HepG2 (cell line): ENCODE measurements around the gene ZNF230. TPM values are rescaled to one million over a fixed set of nuclear protein-coding genes. Genes with fewer than 3 reads are reported as not detected.

Experiments
- ATAC-seq: fragments of 200-7000 bp; cut with Tn5 transposase; 3 replicates; pipeline ENCODE4 v1.9.1; 2020; ENCODE audit warnings: mild to moderate bottlenecking, moderate library complexity
- BruUV-seq: library from RNA; stranded (reverse); fragments of 400-500 nt; replicated peaks from 2 replicates; lab custom pipeline; 2021; lab: Mats Ljungman, UMichigan
- CTCF ChIA-PET: fragments of 300-600 bp; formaldehyde crosslinking; extraction: SDS; loops from one replicate; lab custom pipeline; 2021; ENCODE audit warnings: low total read pairs, inconsistent platforms, low intra/inter-chr PET ratio; lab: Yijun Ruan, JAX
- POLR2A ChIA-PET: fragments of 350-600 bp; sonication (Branson Sonifier 250); formaldehyde crosslinking; loops from one replicate; lab custom pipeline; 2020; ENCODE audit warnings: antibody characterized with exemption, inconsistent platforms; lab: Yijun Ruan, JAX
- DNase-seq: peaks from one replicate; pipeline ENCODE4 v3.0.0-alpha.2; 2015; ENCODE audit warnings: low spot score
- FAIRE-seq: peaks from 3 replicates; lab custom pipeline; 2011; peaks lifted over from hg19 to GRCh38; lab: Jason Lieb, UNC
- H2AFZ ChIP-seq: one replicate; pipeline ENCODE4 v1.6.1; 2011; ENCODE audit warnings: low read length, inconsistent platforms
- H3K27ac ChIP-seq: fragments of 300-600 bp; 3 replicates; pipeline ENCODE4 v1.8.0; 2011; ENCODE audit warnings: mixed run types, mild to moderate bottlenecking, mixed read lengths, low read length, inconsistent platforms; ENCODE audit not compliant: insufficient read depth; ENCODE audit errors: extremely low read length
- H3K27me3 ChIP-seq, 2 experiments: fragments of 200-600 bp in 1 of 2; 2 replicates in 1 of 2; 3 replicates in 1 of 2; pipeline versions ENCODE4 v1.6.0 to v1.8.0; 2011; ENCODE audit warnings: low read length in 2 of 2, mild to moderate bottlenecking in 2 of 2, moderate library complexity in 2 of 2, inconsistent platforms in 1 of 2; ENCODE audit not compliant: insufficient read depth in 2 of 2, control insufficient read depth in 1 of 2
- H3K36me3 ChIP-seq, 2 experiments: fragments of 200-600 bp in 1 of 2; replicated peaks in 1 of 2; 2 replicates in 1 of 2; 3 replicates in 1 of 2; pipeline versions ENCODE4 v1.5.1 to v1.8.0; 2011; ENCODE audit warnings: low read length in 2 of 2, inconsistent platforms in 1 of 2; ENCODE audit not compliant: insufficient read depth in 2 of 2, control insufficient read depth in 1 of 2
- H3K4me1 ChIP-seq: 2 replicates; pipeline ENCODE4 v1.5.1; 2012; ENCODE audit warnings: low read length, inconsistent platforms; ENCODE audit not compliant: insufficient read depth
- H3K4me2 ChIP-seq: 2 replicates; pipeline ENCODE4 v1.6.0; 2011; ENCODE audit warnings: low read depth, low read length, inconsistent platforms
- H3K4me3 ChIP-seq, 3 experiments: fragments of 200-600 bp in 1 of 3; sonication (generic), shearing (Covaris generic) in 1 of 3; replicated peaks in 1 of 3; 2 replicates each; pipeline ENCODE4 v1.5.1; 2011 to 2016; ENCODE audit warnings: low read length in 3 of 3, inconsistent platforms in 2 of 3, low read depth in 2 of 3, mild to moderate bottlenecking in 2 of 3, control low read depth in 1 of 3, mixed read lengths in 1 of 3; ENCODE audit not compliant: insufficient read depth in 1 of 3
- H3K79me2 ChIP-seq: one replicate; pipeline ENCODE4 v1.6.1; 2011; ENCODE audit warnings: low read length, inconsistent platforms; ENCODE audit not compliant: insufficient read depth
- H3K9ac ChIP-seq: 2 replicates; pipeline ENCODE4 v1.6.0; 2011; ENCODE audit warnings: mild to moderate bottlenecking, low read depth, low read length, inconsistent platforms; ENCODE audit not compliant: insufficient read depth
- H3K9me3 ChIP-seq: 2 replicates; pipeline ENCODE4 v1.5.1; 2012; ENCODE audit warnings: mild to moderate bottlenecking, low read length
- H4K20me1 ChIP-seq: 2 replicates; pipeline ENCODE4 v1.6.0; 2011; ENCODE audit warnings: inconsistent platforms, mild to moderate bottlenecking, low read length, moderate library complexity; ENCODE audit not compliant: insufficient read depth
- CHCHD3 ChIP-seq: sonication (generic); formaldehyde crosslinking; IDR thresholded peaks from 2 replicates; pipeline ENCODE4 v1.8.0; 2022; ENCODE audit warnings: mild to moderate bottlenecking, missing genetic modification reagents, moderate library complexity
- ETV6 ChIP-seq: sonication (generic); formaldehyde crosslinking; conservative IDR thresholded peaks from 2 replicates; pipeline ENCODE4 v1.4.0; 2020; ENCODE audit warnings: missing genetic modification reagents
- KDM6A ChIP-seq: IDR thresholded peaks from 2 replicates; pipeline ENCODE4 v1.6.1; 2016; ENCODE audit warnings: low read depth
- NFIC ChIP-seq: IDR thresholded peaks from 2 replicates; pipeline ENCODE4 v1.6.1; 2012; ENCODE audit warnings: mild to moderate bottlenecking, low read length, inconsistent platforms
- NKX3-1 ChIP-seq: sonication (generic); formaldehyde crosslinking; IDR thresholded peaks from 2 replicates; pipeline ENCODE4 v1.5.0; 2020; ENCODE audit warnings: missing genetic modification reagents
- PHF21A ChIP-seq: sonication (generic); formaldehyde crosslinking; IDR thresholded peaks from 2 replicates; pipeline ENCODE4 v1.5.0; 2020; ENCODE audit warnings: mild to moderate bottlenecking, missing genetic modification reagents
- REXO4 ChIP-seq: sonication (generic); formaldehyde crosslinking; IDR thresholded peaks from 2 replicates; pipeline ENCODE4 v1.8.0; 2022; ENCODE audit warnings: missing genetic modification reagents, mild to moderate bottlenecking, borderline replicate concordance
- SATB2 ChIP-seq: sonication (generic); formaldehyde crosslinking; IDR thresholded peaks from 2 replicates; pipeline ENCODE4 v1.5.0; 2020; ENCODE audit warnings: missing genetic modification reagents
- SP5 ChIP-seq: IDR thresholded peaks from 2 replicates; pipeline ENCODE4 v1.6.1; 2016; ENCODE audit warnings: low read depth, borderline replicate concordance
- ZBTB21 ChIP-seq: sonication (generic); formaldehyde crosslinking; IDR thresholded peaks from 2 replicates; pipeline ENCODE4 v1.4.0; 2020; ENCODE audit warnings: missing genetic modification reagents
- ZNF138 ChIP-seq: sonication (generic); formaldehyde crosslinking; IDR thresholded peaks from 2 replicates; pipeline ENCODE4 v1.5.0; 2020; ENCODE audit warnings: mild to moderate bottlenecking, low read depth, missing genetic modification reagents
- ZNF713 ChIP-seq: sonication (generic); formaldehyde crosslinking; IDR thresholded peaks from 2 replicates; pipeline ENCODE4 v1.4.0; 2020; ENCODE audit warnings: mild to moderate bottlenecking, missing genetic modification reagents
- WGBS: methylation state at CpG from one replicate; pipeline ENCODE4 v1.1.6; 2017; ENCODE audit warnings: low lambda C conversion rate; 5-methylcytosine and 5-hydroxymethylcytosine counted together
- in situ Hi-C: cut with HindIII; loops from 2 replicates; pipeline ENCODE4 v1.10.0; 2017; ENCODE audit warnings: low pct_unique_long_range_greater_than_20kb; ENCODE audit not compliant: extremely low pct_ligation_motif_present
- intact Hi-C: fragments of 100-400 bp; cut with micrococcal nuclease; formaldehyde crosslinking; loops from one replicate; pipeline ENCODE4 v1.10.0; 2022; ENCODE audit not compliant: unreplicated experiment
- polyA plus RNA-seq, 8 experiments: library from polyadenylated mRNA; depleted of rRNA in 3 of 8; stranded (reverse) in 7 of 8; unstranded in 1 of 8; fragments of >200 nt; fragmentation: Illumina TruSeq in 4 of 8; extraction: Trizol in 4 of 8; gene quantifications; 2 replicates each; pipeline versions ENCODE4 v1.2.1 to v1.2.3, GENCODE V29; 2011 to 2016; ENCODE audit warnings: low read depth in 4 of 8, missing spikeins in 1 of 8, mixed read lengths in 1 of 8; ENCODE audit not compliant: insufficient read depth in 1 of 8
- total RNA-seq, 5 experiments: library from RNA; depleted of rRNA; stranded (reverse); fragments of >200 nt; fragmentation: Illumina TruSeq; extraction: Trizol; gene quantifications; 2 replicates each; pipeline ENCODE4 v1.2.3, GENCODE V29; 2016; ENCODE audit warnings: low read depth in 1 of 5
- TF ChIP-seq, protein P1 (sequence below): sonication (generic); formaldehyde crosslinking; IDR thresholded peaks from 2 replicates; pipeline ENCODE4 v1.4.0; 2020; ENCODE audit warnings: missing genetic modification reagents, mild to moderate bottlenecking, borderline replicate concordance
- TF ChIP-seq, protein P2 (sequence below): sonication (generic); formaldehyde crosslinking; IDR thresholded peaks from 2 replicates; pipeline ENCODE4 v1.9.0; 2021; ENCODE audit warnings: missing genetic modification reagents, borderline replicate concordance

Gene ZNF230
- total and polyA plus RNA-seq, 2 of the 13 experiments (the other 11 are each of a cell fraction or from before 2014, with no cell fraction given): 2.4 to 5.5 TPM

DNA sequence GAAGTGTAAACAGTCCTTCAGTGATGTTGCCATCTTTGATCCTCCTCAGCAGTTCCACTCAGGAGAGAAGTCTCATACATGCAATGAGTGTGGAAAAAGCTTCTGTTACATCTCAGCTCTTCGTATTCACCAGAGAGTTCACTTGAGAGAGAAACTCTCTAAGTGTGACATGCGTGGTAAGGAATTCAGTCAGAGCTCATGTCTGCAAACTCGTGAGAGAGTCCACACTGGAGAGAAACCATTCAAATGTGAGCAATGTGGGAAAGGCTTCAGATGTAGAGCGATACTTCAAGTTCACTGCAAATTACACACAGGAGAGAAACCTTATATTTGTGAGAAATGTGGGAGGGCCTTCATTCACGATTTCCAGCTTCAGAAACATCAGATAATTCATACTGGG lies 7.7 kb downstream of the ZNF230 start:
- H3K9me3 ChIP-seq: 0 out of 2 replicates have a peak, but pooled peaks cover under 1% of the 10 kb centered on the region
- no peak overlapping the region for H3K4me2 ChIP-seq
- no peak for FAIRE-seq
- no peak for DNase-seq
- TF ChIP-seq PHF21A (no peak), KDM6A (no peak), ZNF138 (CRISPR knock-in tag) (no peak), CHCHD3 (CRISPR knock-in tag) (no peak), ETV6 (no peak), ZBTB21 (no peak), SATB2 (CRISPR knock-in tag) (no peak), NKX3-1 (CRISPR knock-in tag) (no peak), SP5 (CRISPR knock-in tag) (no peak), ZNF713 (no peak), NFIC (no peak), REXO4 (CRISPR knock-in tag) (no peak)
- TF ChIP-seq, protein P1, sequence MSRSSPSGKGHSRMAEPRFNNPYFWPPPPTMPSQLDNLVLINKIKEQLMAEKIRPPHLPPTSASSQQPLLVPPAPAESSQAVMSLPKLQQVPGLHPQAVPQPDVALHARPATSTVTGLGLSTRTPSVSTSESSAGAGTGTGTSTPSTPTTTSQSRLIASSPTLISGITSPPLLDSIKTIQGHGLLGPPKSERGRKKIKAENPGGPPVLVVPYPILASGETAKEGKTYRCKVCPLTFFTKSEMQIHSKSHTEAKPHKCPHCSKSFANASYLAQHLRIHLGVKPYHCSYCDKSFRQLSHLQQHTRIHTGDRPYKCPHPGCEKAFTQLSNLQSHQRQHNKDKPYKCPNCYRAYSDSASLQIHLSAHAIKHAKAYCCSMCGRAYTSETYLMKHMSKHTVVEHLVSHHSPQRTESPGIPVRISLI (CRISPR knock-in tag): no peak
- TF ChIP-seq, protein P2, sequence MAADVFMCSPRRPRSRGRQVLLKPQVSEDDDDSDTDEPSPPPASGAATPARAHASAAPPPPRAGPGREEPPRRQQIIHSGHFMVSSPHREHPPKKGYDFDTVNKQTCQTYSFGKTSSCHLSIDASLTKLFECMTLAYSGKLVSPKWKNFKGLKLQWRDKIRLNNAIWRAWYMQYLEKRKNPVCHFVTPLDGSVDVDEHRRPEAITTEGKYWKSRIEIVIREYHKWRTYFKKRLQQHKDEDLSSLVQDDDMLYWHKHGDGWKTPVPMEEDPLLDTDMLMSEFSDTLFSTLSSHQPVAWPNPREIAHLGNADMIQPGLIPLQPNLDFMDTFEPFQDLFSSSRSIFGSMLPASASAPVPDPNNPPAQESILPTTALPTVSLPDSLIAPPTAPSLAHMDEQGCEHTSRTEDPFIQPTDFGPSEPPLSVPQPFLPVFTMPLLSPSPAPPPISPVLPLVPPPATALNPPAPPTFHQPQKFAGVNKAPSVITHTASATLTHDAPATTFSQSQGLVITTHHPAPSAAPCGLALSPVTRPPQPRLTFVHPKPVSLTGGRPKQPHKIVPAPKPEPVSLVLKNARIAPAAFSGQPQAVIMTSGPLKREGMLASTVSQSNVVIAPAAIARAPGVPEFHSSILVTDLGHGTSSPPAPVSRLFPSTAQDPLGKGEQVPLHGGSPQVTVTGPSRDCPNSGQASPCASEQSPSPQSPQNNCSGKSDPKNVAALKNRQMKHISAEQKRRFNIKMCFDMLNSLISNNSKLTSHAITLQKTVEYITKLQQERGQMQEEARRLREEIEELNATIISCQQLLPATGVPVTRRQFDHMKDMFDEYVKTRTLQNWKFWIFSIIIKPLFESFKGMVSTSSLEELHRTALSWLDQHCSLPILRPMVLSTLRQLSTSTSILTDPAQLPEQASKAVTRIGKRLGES (CRISPR knock-in tag): no peak
- ATAC-seq: no peak
- H3K27me3 ChIP-seq: no peaks in the 10 kb centered on the region
- ChIA-PET CTCF (no interaction called here), POLR2A (no interaction called here)
- H2AFZ ChIP-seq: no peak overlapping the region
- intact Hi-C loops: no loop called here
- H3K9ac ChIP-seq: no peak overlapping the region
- no TSS peak for BruUV-seq
- H3K36me3 ChIP-seq: peaks cover 6 to 39% of the 10 kb centered on the region in 2 experiments
- in situ Hi-C loops: no loop called here
- WGBS: 94% methylated on average over 5 of the region's 5 CpGs
- no peaks in the 10 kb centered on the region for H3K4me1 ChIP-seq
- H3K27ac ChIP-seq: no peak overlapping the region
- H4K20me1 ChIP-seq: no peaks in the 10 kb centered on the region
- H3K79me2 ChIP-seq: no peaks in the 10 kb centered on the region
- no peak overlapping the region for H3K4me3 ChIP-seq
